HG03060 (cell line): ENCODE results near the gene SF1.

ENCODE experiments used
- ATAC-seq: cut with Tn5 transposase; IDR thresholded peaks from one replicate; pipeline ENCODE4 v1.9.1; 2021; ENCODE audit warnings: low read depth, moderate number of reproducible peaks; ENCODE audit not compliant: unreplicated experiment

Gene SF1

DNA sequence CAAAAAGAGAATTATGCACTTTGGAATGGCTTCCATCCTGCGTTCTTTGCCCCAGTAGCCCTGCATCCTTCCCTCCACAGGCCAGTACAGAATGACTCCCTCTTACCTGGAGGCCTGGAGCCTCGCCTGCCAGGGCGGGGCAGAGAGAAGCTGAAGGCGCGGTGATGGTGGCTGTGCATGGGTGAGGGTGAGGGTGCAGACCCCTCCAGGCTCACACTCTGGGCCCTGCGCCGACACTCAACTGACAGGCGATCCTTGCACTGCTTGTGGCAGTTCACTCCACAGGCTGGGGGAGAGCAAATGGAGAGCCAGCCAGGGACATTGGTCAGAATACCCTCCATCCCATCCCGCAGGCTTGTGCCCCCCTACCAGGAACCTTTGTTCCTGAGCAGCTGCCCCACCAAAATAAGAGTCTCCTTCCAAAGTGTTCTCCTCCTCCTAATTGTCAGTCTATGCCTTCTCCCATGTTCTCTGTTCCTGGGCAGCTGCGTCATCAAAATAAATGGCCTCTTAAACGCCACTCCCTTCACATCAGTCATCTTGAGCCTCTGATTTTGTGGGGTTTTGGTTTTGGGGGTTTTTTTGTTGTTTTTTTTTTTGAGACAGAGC is 49.5 kb downstream of the SF1 start:
- ATAC-seq = no peak

GRCh38 chr11:64726867-64727530 is 51.3 kb downstream of the SF1 start:
- no peak for ATAC-seq

GRCh38 chr11:64726211-64726641 is 52.1 kb downstream of the SF1 start:
- ATAC-seq = no peak

DNA sequence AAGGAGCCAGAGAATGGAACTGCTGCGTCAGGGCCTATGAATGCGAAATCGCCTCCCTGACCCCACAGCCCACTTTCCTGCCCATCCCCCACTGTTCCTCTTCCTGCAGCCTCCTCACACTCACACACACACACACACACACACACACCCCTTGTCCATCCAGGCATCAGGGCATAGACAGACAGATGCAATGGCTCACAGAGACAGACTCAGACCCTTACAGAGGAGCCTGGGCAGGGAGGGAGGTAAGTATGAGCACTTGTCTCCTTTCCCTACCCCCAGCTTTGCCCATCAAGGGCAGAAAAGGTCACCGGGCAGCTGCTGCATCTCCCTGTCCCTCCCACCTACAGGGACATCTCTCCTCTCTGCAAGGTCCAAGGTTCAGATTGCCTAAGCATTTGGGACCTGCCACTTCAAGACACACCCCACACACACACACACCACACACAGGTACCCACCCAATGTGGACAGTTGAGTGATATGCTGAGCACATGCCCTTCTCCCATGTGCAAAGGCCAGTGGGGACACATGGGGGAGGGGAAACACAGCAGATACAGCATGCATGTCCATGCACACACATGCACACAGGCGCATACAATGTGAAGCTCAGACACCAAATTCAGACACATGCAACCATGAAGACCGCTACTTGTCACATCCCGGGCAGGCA is 53.3 kb downstream of the SF1 start:
- no peak for ATAC-seq

- ATAC-seq = no peak
Measured at GRCh38 chr11:64723907-64724862, 54.2 kb downstream of the SF1 start.

DNA sequence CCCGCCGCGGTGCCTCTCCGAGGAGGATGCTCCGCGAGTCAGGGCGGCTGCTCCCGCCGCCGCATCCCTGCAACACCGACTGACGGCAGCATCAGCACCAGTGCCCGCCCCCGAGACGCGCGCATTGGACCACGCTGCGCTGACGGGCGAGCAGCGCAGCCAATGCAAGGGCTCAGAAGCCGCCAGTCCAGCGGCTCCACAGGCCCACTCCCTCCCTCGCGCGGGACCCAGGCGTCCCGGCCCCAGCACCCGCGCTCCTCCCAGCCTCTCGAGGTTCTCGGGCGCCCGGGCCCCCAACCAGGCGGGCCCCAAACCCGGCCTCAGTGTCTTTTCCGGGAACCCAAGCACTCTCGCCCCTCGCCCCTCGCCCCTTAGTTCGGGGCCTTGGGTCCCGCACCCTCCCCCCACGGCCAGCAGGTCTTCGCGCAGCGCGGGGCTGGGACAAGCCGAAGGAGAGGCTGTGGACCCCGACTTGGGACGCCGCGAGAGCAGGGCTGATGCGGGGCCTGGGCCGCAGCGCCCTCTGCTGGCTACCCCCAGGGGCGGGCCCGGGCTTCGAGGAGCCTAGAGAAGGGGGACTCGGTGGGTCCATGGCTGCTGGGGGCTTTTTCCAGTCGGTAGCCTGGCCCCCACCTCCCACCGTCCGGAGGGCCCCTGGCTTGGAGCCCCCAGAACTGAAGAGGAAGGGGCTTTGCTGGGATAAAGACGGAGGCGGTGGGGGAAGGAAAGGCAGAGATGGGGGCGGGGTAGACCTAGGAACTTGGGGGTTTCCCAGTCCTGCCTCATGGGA is 55.0 kb downstream of the SF1 start, which contains the start of gene NRXN2:
TSS of gene NRXN2 (minus strand) at position 81 of the 790 bp plus-strand sequence. CDS start 9,498 bp downstream, outside the sequence.
- ATAC-seq = no peak

DNA sequence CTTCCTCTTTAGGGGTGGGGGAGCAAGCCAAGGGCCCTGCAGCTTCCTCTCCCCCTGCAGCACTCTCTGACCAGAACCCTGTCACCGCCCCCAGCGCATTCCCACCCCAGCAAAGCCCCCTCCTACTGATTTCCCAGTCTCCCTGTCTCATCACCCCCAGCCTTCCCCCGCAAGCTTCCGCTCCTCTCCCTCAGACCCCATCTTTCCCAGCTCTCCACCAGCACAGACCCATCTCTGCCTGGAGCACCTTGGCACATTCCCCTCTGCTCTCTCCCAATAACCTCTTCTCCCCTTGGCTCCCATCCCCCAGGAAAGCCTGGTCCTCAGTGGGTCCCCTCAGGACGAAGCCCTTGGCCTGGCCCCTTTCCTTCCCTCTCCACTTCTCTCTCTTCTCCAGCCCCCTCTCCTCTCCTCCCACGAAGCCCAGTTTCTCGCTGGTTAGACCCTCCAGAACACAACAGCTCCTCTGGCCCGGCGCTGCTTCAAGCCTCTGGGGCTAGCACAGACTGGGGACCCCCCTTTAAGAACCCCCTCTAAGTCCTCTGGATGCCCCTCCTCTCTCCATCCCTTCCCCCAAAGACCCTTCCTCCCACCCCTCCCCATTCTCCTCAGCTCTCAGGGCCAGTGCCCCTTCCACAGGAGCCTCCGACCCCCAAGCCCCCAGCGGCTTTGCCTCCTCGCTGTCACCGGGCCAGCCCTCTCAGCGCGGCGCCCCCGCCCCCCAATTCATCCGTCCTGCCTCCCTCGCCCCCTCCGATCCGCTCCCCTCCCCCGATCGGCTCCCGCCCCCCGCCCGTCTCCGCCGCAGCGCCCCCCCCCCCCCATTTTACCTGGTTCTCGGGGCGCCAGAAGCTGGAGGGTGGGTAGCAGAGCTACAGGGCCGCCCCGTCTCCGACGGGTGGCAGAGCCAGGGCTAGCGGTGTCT is 55.9 kb downstream of the SF1 start:
- no peak for ATAC-seq

DNA sequence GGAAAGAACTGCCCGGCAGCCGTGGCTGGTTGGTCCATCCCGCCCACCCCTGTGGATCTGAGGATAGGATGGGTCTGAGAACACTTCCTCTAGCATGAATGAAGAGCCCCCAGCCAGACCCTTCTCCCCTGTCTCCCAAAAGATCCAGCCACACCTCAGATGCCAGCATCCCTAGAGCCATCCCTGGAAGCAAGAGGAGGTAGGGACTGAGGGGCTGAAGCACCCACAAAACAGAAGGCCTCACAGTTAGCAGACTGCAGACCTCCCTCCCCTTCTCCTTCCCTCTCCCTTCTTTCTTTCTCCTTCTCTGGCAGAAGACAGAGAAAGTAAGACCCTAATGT is 57.0 kb downstream of the SF1 start:
- ATAC-seq = no peak

GRCh38 chr11:64720640-64721358 is 57.5 kb downstream of the SF1 start:
- ATAC-seq = no peak

- ATAC-seq = no peak
Measured at GRCh38 chr11:64720167-64720566, 58.2 kb downstream of the SF1 start.

GRCh38 chr11:64719406-64719805 is 58.9 kb downstream of the SF1 start:
- no peak for ATAC-seq

GRCh38 chr11:64718780-64719124 is 59.6 kb downstream of the SF1 start:
- ATAC-seq = no peak

DNA sequence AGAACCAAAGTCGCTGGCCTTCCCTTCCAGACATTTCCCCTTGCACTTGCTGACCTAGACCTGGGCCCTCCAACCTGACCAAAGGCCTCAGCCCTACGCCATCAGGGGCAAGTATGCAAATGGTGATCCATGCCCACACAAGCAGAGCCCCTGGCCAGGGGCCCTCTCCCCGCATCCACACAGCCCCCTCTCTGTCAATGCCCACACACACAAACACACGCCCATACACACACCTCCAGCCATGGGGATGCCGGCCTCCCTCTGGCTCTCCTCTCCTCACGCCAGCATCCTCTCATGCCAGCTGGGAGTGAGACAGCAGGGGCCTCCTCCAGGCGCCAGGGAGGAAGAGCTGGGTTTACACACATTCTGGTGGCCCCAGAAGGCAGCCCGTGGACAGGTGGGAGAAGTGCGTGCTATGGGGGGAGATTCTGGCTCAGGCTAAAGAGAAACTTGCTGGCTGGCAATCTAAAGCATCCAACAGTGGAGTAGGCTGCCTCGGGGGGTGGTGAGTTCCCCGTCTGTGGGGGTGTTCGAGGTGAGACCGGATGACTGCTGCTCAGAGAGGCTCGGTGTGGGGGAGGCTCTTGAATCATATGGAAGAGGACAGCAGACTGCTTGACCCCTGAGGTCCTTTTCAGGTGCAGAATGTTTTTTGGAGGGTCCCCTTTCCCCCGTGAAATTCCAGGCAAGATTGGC is 60.1 kb downstream of the SF1 start:
- ATAC-seq = no peak

GRCh38 chr11:64717268-64717578 is 61.1 kb downstream of the SF1 start:
- no peak for ATAC-seq

GRCh38 chr11:64716473-64717267 is 61.7 kb downstream of the SF1 start:
- ATAC-seq = no peak

- no peak for ATAC-seq
Measured at GRCh38 chr11:64715756-64716472, 62.4 kb downstream of the SF1 start.

DNA sequence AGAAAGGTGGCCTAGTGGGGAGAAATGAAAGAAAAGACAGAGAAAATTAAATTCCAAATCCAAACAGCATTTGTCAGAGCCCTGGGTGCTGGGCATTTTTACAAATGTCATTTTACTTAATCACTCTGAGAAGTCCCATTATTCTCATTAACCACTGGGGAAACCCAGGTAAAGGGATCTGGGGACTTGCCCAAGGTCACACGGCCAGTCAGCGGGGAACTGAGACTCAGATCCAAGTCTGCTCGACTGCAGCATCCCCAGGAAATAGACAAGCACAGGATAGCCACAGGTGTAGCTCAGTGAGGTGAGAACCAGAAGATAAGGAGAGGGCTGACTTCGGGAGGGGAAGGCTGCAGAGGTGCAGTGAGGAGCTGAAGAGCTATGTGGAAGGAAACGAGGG is 63.2 kb downstream of the SF1 start:
- no peak for ATAC-seq
